Measurements from ENCODE around the gene FHIT. TPM values are rescaled to one million over a fixed set of nuclear protein-coding genes. Genes with fewer than 3 reads are reported as not detected.

FHIT gene
- total and polyA plus RNA-seq, 10 of the 15 experiments (the other 5 are each of a cell fraction or from before 2014, with no cell fraction given) = 4.2 to 14.9 (median 9.4) TPM

DNA sequence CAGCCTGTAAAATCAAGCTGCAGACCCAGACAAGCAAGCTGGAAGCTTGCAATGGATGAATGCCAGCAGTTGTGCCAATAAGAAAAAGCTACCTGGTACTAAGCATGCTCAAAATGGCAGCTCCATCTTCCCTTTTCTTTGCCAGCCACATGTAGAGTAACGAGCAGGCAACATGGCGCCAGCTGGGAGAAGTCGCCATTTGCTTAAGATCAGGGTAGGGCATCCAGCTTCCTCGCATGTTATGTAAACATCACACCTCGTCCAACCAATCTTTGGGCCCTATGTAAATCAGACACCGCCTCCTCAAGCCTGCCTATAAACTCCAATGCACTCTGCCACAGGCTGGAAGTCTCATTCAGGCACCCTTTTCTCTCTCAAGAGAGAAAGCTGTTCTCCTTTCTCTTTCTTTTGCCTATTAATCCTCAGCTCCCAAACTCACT, 973.9 kb downstream of the FHIT start:
- Histone ChIP-seq H3K27me3 (replicated peaks in 1 of 2; ENCODE audit: control insufficient read depth in 2 of 2, insufficient read depth in 2 of 2, low read length in 1 of 2) (no peaks in the 10 kb centered on the region), H3K4me3 (no peak overlapping the region), H3K36me3 (ENCODE audit: control insufficient read depth in 2 of 2, insufficient read depth in 2 of 2, low read length in 1 of 2) (no peaks in the 10 kb centered on the region), H3K9me3 (replicated peaks; ENCODE audit: control insufficient read depth, insufficient read depth, low read length) (no peaks in the 10 kb centered on the region), H3K9ac (ENCODE audit: control insufficient read depth, insufficient read depth, low read length) (no peak overlapping the region), H3K4me2 (ENCODE audit: control insufficient read depth, insufficient read depth) (no peak overlapping the region), H3K4me1 (ENCODE audit: control insufficient read depth, insufficient read depth, low read length) (no peaks in the 10 kb centered on the region), H3K27ac (ENCODE audit: control insufficient read depth, insufficient read depth) (no peak overlapping the region), H3K79me2 (ENCODE audit: control insufficient read depth, insufficient read depth, low read length) (no peaks in the 10 kb centered on the region), H4K20me1 (ENCODE audit: control insufficient read depth, insufficient read depth) (no peaks in the 10 kb centered on the region), H2AFZ (ENCODE audit: control insufficient read depth, low read depth, low read length) (no peak overlapping the region)
- intact Hi-C loops (cut with micrococcal nuclease; ENCODE audit: unreplicated experiment) = no loop called here
- SMC1A ChIA-PET (ENCODE audit: uncharacterized antibody, unreplicated experiment) = no interaction called here
- TF ChIP-seq ZNF217 (IDR thresholded peaks at IDR 0.05) = no peak
- TF ChIP-seq, protein P1, sequence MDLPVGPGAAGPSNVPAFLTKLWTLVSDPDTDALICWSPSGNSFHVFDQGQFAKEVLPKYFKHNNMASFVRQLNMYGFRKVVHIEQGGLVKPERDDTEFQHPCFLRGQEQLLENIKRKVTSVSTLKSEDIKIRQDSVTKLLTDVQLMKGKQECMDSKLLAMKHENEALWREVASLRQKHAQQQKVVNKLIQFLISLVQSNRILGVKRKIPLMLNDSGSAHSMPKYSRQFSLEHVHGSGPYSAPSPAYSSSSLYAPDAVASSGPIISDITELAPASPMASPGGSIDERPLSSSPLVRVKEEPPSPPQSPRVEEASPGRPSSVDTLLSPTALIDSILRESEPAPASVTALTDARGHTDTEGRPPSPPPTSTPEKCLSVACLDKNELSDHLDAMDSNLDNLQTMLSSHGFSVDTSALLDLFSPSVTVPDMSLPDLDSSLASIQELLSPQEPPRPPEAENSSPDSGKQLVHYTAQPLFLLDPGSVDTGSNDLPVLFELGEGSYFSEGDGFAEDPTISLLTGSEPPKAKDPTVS (IDR thresholded peaks at IDR 0.05; ENCODE audit: low read depth, low read length) = no peak
- TF ChIP-seq SP1 (IDR thresholded peaks at IDR 0.05; ENCODE audit: low read depth, low read length) = no peak
- no peak for TF ChIP-seq NFYA (IDR thresholded peaks at IDR 0.05; ENCODE audit: borderline replicate concordance, low read depth, low read length)
- TF ChIP-seq, protein P2, sequence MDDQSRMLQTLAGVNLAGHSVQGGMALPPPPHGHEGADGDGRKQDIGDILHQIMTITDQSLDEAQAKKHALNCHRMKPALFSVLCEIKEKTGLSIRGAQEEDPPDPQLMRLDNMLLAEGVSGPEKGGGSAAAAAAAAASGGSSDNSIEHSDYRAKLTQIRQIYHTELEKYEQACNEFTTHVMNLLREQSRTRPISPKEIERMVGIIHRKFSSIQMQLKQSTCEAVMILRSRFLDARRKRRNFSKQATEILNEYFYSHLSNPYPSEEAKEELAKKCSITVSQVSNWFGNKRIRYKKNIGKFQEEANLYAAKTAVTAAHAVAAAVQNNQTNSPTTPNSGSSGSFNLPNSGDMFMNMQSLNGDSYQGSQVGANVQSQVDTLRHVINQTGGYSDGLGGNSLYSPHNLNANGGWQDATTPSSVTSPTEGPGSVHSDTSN (IDR thresholded peaks at IDR 0.05; ENCODE audit: insufficient replicate concordance, low read depth, low read length) = no peak
- TF ChIP-seq, protein P3, sequence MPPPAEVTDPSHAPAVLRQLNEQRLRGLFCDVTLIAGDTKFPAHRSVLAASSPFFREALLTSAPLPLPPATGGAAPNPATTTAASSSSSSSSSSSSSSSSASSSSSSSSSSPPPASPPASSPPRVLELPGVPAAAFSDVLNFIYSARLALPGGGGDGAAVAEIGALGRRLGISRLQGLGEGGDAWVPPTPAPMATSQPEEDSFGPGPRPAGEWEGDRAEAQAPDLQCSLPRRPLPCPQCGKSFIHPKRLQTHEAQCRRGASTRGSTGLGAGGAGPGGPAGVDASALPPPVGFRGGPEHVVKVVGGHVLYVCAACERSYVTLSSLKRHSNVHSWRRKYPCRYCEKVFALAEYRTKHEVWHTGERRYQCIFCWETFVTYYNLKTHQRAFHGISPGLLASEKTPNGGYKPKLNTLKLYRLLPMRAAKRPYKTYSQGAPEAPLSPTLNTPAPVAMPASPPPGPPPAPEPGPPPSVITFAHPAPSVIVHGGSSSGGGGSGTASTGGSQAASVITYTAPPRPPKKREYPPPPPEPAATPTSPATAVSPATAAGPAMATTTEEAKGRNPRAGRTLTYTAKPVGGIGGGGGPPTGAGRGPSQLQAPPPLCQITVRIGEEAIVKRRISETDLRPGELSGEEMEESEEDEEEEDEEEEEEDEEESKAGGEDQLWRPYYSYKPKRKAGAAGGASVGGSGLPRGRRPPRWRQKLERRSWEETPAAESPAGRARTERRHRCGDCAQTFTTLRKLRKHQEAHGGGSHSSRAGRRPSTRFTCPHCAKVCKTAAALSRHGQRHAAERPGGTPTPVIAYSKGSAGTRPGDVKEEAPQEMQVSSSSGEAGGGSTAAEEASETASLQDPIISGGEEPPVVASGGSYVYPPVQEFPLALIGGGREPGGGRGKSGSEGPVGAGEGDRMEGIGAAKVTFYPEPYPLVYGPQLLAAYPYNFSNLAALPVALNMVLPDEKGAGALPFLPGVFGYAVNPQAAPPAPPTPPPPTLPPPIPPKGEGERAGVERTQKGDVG (CRISPR knock-in tag; IDR thresholded peaks at IDR 0.05) = no peak
- TF ChIP-seq, protein P4, sequence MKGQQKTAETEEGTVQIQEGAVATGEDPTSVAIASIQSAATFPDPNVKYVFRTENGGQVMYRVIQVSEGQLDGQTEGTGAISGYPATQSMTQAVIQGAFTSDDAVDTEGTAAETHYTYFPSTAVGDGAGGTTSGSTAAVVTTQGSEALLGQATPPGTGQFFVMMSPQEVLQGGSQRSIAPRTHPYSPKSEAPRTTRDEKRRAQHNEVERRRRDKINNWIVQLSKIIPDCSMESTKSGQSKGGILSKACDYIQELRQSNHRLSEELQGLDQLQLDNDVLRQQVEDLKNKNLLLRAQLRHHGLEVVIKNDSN (IDR thresholded peaks at IDR 0.05; ENCODE audit: borderline replicate concordance, extremely low read length, insufficient read depth, low read depth, low read length) = no peak
- no peak for TF ChIP-seq NR2C1 (IDR thresholded peaks at IDR 0.05)
- no peak for TF ChIP-seq FOXM1 (IDR thresholded peaks at IDR 0.05; ENCODE audit: low read depth, low read length)
- CTCF ChIA-PET = interaction anchor here (1.2 to 1.4 kb wide), 2 partner anchors 749 to 1104 kb away, joined by 3 to 4 read pairs; no protein-coding TSS in a partner anchor
- FAIRE-seq = no peak
- RAD21 ChIA-PET (ENCODE audit: unreplicated experiment) = no interaction called here
- WGBS (ENCODE audit: insufficient coverage, insufficient replicate concordance, low lambda C conversion rate, missing lambda C conversion rate) = 65% methylated on average over 6 of the region's 6 CpGs
- POLR2A ChIA-PET = no interaction called here
- no peak for ATAC-seq
- no TSS peak for BruUV-seq (replicated peaks)
- in situ Hi-C loops (cut with MboI) = no loop called here
- no peak for DNase-seq (ENCODE audit: low read depth, low spot score)
